Activated naive CD4-positive, alpha-beta T cell treated with anti-CD3 and anti-CD28 coated beads for 36 hours (primary cell): ENCODE results near the gene GTF2A1. TPM values are rescaled to one million over a fixed set of nuclear protein-coding genes. Genes with fewer than 3 reads are reported as not detected.

Source experiments
- CTCF ChIA-PET: fragments of 350-600 bp; sonication (Branson Sonifier 250); formaldehyde crosslinking; loops from one replicate; lab custom pipeline; 2021; ENCODE audit warnings: antibody characterized with exemption; lab: Charles Lee
- DNase-seq: peaks from one replicate; pipeline ENCODE4 v3.0.0-alpha.2; 2020
- H3K27ac Mint-ChIP-seq: one replicate; pipeline ENCODE4 v1.8.0; 2021; ENCODE audit warnings: mild to moderate bottlenecking, mixed read lengths
- H3K27me3 Mint-ChIP-seq: one replicate; pipeline ENCODE4 v1.8.0; 2021; ENCODE audit warnings: low read depth, mixed read lengths
- H3K36me3 Mint-ChIP-seq: one replicate; pipeline ENCODE4 v1.8.0; 2021; ENCODE audit warnings: low read depth, mixed read lengths
- H3K4me1 Mint-ChIP-seq: one replicate; pipeline ENCODE4 v1.8.0; 2021; ENCODE audit warnings: low read depth, mixed read lengths
- H3K4me3 Mint-ChIP-seq: one replicate; pipeline ENCODE4 v1.8.0; 2021; ENCODE audit warnings: mild to moderate bottlenecking, moderate library complexity, mixed read lengths
- H3K9me3 Mint-ChIP-seq: one replicate; pipeline ENCODE4 v1.8.0; 2021; ENCODE audit warnings: mixed read lengths
- intact Hi-C: fragments of 100-400 bp; cut with micrococcal nuclease; formaldehyde crosslinking; loops from one replicate; pipeline ENCODE4 v1.15.1; 2023
- total RNA-seq, 2 experiments: library from RNA; stranded (reverse); gene quantifications; one replicate each; pipeline ENCODE4 v1.2.3, GENCODE V29; 2021

Gene GTF2A1
- total RNA-seq, 2 experiments from 2014 or later: 38.3 to 42.9 TPM

GRCh38 chr14:81199084-81199483 is 21.7 kb downstream of the GTF2A1 start:
- Mint-ChIP-seq H3K4me1 (peaks cover 31% of the 10 kb centered on the region), H3K36me3 (peaks cover 48% of the 10 kb centered on the region), H3K27ac (no peak overlapping the region), H3K9me3 (no peaks in the 10 kb centered on the region), H3K27me3 (no peaks in the 10 kb centered on the region), H3K4me3 (no peak overlapping the region)
- DNase-seq: no peak
- intact Hi-C loops: no loop called here
- CTCF ChIA-PET: no interaction called here

- Mint-ChIP-seq H3K4me1 (peaks cover 32% of the 10 kb centered on the region), H3K27me3 (no peaks in the 10 kb centered on the region), H3K4me3 (no peak overlapping the region), H3K36me3 (peaks cover 45% of the 10 kb centered on the region), H3K27ac (no peak overlapping the region), H3K9me3 (no peaks in the 10 kb centered on the region)
- intact Hi-C loops: no loop called here
- DNase-seq: no peak
- CTCF ChIA-PET: no interaction called here
Measured at GRCh38 chr14:81198651-81199050, 22.1 kb downstream of the GTF2A1 start.

DNA sequence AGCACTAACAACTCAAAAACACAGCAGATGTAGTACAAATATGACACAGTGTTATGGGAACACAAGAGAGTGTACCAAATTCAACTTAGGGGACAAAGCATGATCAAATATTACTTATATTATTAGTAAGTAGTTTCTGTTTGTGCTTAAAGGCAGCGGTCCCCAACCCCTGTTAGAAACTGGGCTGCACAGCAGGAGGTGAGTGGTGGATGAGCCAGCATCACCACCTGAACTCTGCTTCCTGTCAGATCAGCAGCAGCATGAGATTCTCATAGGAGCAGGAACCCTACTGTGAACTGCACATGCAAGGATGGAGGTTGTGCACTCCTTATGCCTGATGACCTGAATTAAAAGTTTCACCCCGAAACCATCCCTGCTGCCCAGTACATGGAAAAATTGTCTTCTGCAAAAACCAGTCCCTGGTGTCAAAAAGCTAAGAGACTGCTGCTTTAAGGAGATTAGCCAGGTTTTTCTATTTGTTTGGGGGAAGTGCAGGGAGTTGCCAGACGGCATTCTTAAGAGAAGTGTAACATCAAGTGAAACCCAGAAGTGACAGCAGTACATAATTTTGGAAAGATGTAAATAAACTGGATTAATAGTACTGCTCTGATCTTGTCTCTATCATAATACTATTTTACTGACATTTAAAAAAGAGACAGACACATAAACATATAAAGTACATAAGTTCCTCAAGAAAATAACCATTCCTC is 26.7 kb downstream of the GTF2A1 start:
- H3K4me1 Mint-ChIP-seq: peaks cover 42% of the 10 kb centered on the region
- intact Hi-C loops: no loop called here
- H3K36me3 Mint-ChIP-seq: peaks cover 42% of the 10 kb centered on the region
- H3K27ac Mint-ChIP-seq: peak overlapping the region; percentile 20
- peak; percentile 63 for DNase-seq
- CTCF ChIA-PET: interaction anchor here (0.8 to 1.5 kb wide), 4 partner anchors 9 to 25 kb away, joined by 3 to 5 read pairs (median 3); no protein-coding TSS in a partner anchor
- no peaks in the 10 kb centered on the region for H3K27me3 Mint-ChIP-seq
- no peak overlapping the region for H3K4me3 Mint-ChIP-seq
- H3K9me3 Mint-ChIP-seq: no peaks in the 10 kb centered on the region

- intact Hi-C loops: loop anchor here (1.0 kb wide), 3 partner anchors 8 to 27 kb away; no protein-coding TSS in a partner anchor
- CTCF ChIA-PET: interaction anchor here (0.9 to 1.0 kb wide), 2 partner anchors 230 to 261 kb away, joined by 3 to 4 read pairs; no protein-coding TSS in a partner anchor
- H3K4me1 Mint-ChIP-seq: peaks cover 51% of the 10 kb centered on the region
- peak overlapping the region; percentile 59 for H3K4me3 Mint-ChIP-seq
- H3K27ac Mint-ChIP-seq: peak overlapping the region; percentile 87
- no peaks in the 10 kb centered on the region for H3K9me3 Mint-ChIP-seq
- DNase-seq: peak; percentile 54
- H3K27me3 Mint-ChIP-seq: no peaks in the 10 kb centered on the region
- H3K36me3 Mint-ChIP-seq: peaks cover 47% of the 10 kb centered on the region
Measured at GRCh38 chr14:81192594-81192993, 28.2 kb downstream of the GTF2A1 start.

DNA sequence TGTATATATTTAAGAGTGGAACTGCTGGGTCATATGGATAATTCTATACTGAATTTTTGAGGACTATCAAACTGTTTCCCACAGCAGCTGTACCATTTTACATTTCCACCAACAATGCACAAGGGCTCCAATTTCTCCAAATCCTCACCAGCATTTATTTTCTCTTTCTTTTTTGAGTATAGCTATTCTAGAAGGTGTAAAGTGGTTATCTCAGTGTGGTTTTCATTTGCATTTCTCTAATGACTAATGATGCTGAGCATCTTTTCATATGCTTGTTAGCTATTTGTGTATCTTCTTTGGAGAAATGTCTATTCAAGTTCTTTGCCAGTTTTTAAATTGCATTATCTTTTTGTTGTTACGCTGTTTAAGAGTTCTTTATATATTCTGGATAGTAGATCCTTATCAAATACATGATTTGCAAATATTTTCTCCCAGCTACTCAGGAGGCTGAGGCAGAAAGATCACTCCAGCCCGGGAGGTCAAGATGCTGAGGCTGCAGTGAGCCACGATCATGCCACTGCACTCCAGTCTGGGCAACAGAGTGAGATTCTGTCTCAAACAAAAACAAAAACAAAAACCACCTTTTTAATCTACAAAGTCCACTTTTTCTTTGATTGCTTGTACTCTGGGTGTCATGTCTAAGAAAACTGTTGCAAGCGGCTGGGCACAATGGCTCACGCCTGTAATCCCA is 32.8 kb downstream of the GTF2A1 start:
- Mint-ChIP-seq H3K4me1 (peaks cover 39% of the 10 kb centered on the region), H3K9me3 (no peaks in the 10 kb centered on the region), H3K27me3 (no peaks in the 10 kb centered on the region), H3K27ac (no peak overlapping the region), H3K36me3 (peaks cover 36% of the 10 kb centered on the region), H3K4me3 (no peak overlapping the region)
- CTCF ChIA-PET: interaction anchor here (1.1 to 1.3 kb wide), 2 partner anchors 31 to 33 kb away, joined by 3 to 6 read pairs; partner anchors contain the start of gene GTF2A1
- no peak for DNase-seq
- intact Hi-C loops: no loop called here

GRCh38 chr14:81179631-81180030 is 41.1 kb downstream of the GTF2A1 start:
- CTCF ChIA-PET: interaction anchor here (0.7 to 1.7 kb wide), 4 partner anchors 8 to 14 kb away, joined by 3 to 5 read pairs (median 4); no protein-coding TSS in a partner anchor
- Mint-ChIP-seq H3K36me3 (peaks cover 31% of the 10 kb centered on the region), H3K27me3 (no peaks in the 10 kb centered on the region), H3K4me1 (peaks cover 11% of the 10 kb centered on the region), H3K4me3 (no peak overlapping the region), H3K9me3 (no peaks in the 10 kb centered on the region), H3K27ac (no peak overlapping the region)
- intact Hi-C loops: no loop called here
- DNase-seq: no peak

GRCh38 chr14:81178063-81178462 is 42.7 kb downstream of the GTF2A1 start:
- H3K9me3 Mint-ChIP-seq: no peaks in the 10 kb centered on the region
- H3K27ac Mint-ChIP-seq: no peak overlapping the region
- H3K4me3 Mint-ChIP-seq: no peak overlapping the region
- H3K27me3 Mint-ChIP-seq: no peaks in the 10 kb centered on the region
- peaks cover 9% of the 10 kb centered on the region for H3K4me1 Mint-ChIP-seq
- H3K36me3 Mint-ChIP-seq: peaks cover 21% of the 10 kb centered on the region
- CTCF ChIA-PET: interaction anchor here (1.7 kb wide), 1 partner anchor 13 kb away, joined by 5 read pairs; no protein-coding TSS in a partner anchor
- intact Hi-C loops: no loop called here
- DNase-seq: no peak

DNA sequence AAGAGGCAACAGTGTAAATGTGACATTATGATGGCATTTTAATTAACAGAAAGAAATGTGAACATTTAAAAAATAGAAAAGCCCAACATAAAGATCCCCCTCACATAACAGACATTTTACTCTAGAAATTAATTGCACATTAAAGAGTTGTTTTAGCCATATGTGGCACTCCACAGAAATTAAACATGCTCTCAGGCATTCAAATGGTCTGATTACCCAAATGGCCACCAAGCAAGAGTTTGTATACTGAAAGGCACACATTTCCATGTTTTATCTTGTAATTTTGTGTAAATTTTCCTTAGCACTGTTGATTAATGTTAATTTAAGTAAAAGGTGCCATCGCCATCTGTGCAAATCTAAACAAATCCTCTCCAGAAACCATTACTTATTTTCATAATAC is 43.5 kb downstream of the GTF2A1 start:
- Mint-ChIP-seq H3K9me3 (no peaks in the 10 kb centered on the region), H3K27me3 (no peaks in the 10 kb centered on the region), H3K36me3 (peaks cover 16% of the 10 kb centered on the region), H3K27ac (no peak overlapping the region), H3K4me1 (peaks cover 4% of the 10 kb centered on the region), H3K4me3 (no peak overlapping the region)
- DNase-seq: no peak
- intact Hi-C loops: no loop called here
- CTCF ChIA-PET: interaction anchor here (1.0 kb wide), 1 partner anchor 181 kb away, joined by 4 read pairs; no protein-coding TSS in a partner anchor

GRCh38 chr14:81176241-81176640 is 44.5 kb downstream of the GTF2A1 start:
- Mint-ChIP-seq H3K4me1 (peaks cover 3% of the 10 kb centered on the region), H3K4me3 (no peak overlapping the region), H3K27ac (no peak overlapping the region), H3K27me3 (no peaks in the 10 kb centered on the region), H3K36me3 (peaks cover 9% of the 10 kb centered on the region), H3K9me3 (no peaks in the 10 kb centered on the region)
- no peak for DNase-seq
- intact Hi-C loops: no loop called here
- CTCF ChIA-PET: interaction anchor here (1.0 kb wide), 1 partner anchor 180 kb away, joined by 4 read pairs; no protein-coding TSS in a partner anchor

DNA sequence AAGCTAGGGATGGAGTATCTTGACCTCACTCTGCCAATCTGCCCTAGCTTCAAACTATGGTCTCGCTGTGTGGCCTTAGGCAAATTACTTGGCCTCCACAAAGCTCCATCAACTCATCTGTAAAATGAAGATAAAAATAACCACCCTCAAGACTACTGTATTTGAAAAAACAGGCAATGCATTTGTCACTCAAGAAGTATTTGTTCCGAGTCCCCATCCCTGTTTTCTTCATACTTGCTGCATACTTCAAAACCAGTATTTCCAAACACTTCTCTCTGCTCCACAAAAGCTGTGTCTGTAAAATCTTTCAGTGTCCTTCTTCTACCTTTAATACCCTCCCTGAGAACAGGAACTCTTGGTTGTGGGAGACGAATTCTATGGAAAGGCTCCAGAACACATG is 47.9 kb downstream of the GTF2A1 start:
- no peak overlapping the region for H3K4me3 Mint-ChIP-seq
- no peak overlapping the region for H3K27ac Mint-ChIP-seq
- DNase-seq: no peak
- H3K4me1 Mint-ChIP-seq: peaks cover 12% of the 10 kb centered on the region
- CTCF ChIA-PET: interaction anchor here (0.6 to 4.0 kb wide), 4 partner anchors 13 to 298 kb away, joined by 3 to 28 read pairs (median 6); no protein-coding TSS in a partner anchor
- H3K27me3 Mint-ChIP-seq: no peaks in the 10 kb centered on the region
- no peaks in the 10 kb centered on the region for H3K9me3 Mint-ChIP-seq
- intact Hi-C loops: loop anchor here (5.0 kb wide), 1 partner anchor 586 kb away; no protein-coding TSS in a partner anchor
- H3K36me3 Mint-ChIP-seq: no peaks in the 10 kb centered on the region

DNA sequence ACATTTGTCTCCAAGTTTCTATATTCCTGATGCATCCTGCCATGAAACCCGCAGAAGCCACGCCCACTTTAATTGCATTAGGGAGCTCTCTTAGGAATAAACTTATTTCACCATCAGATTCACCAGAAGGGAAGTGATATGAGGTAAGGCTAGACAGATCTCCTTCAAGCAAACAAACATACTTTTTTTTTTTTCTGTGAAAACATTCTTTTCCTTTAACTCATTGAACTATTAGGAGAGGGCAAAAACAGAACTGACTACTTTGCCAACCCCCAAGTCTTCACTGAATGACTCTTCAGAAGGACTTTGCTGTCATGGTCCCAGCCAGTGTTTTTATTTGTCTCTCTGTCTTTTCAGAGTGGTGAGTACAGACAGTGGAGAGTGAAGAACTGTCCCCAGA is 48.4 kb downstream of the GTF2A1 start:
- Mint-ChIP-seq H3K4me1 (peaks cover 12% of the 10 kb centered on the region), H3K27ac (no peak overlapping the region), H3K4me3 (no peak overlapping the region), H3K27me3 (no peaks in the 10 kb centered on the region), H3K9me3 (no peaks in the 10 kb centered on the region), H3K36me3 (no peaks in the 10 kb centered on the region)
- CTCF ChIA-PET: interaction anchor here (0.6 to 4.0 kb wide), 6 partner anchors 13 to 298 kb away, joined by 3 to 28 read pairs (median 6); partner anchors contain the start of gene TSHR
- intact Hi-C loops: loop anchor here (5.0 kb wide), 1 partner anchor 585 kb away; no protein-coding TSS in a partner anchor
- no peak for DNase-seq

GRCh38 chr14:81170829-81171195 is 49.9 kb downstream of the GTF2A1 start:
- Mint-ChIP-seq H3K27me3 (no peaks in the 10 kb centered on the region), H3K4me3 (peak overlapping the region; percentile 85), H3K36me3 (no peaks in the 10 kb centered on the region), H3K4me1 (peaks cover 12% of the 10 kb centered on the region), H3K9me3 (no peaks in the 10 kb centered on the region), H3K27ac (peak overlapping the region; percentile 93)
- CTCF ChIA-PET: interaction anchor here (0.8 to 4.0 kb wide), 20 partner anchors 9 to 294 kb away, joined by 3 to 28 read pairs (median 4); partner anchors contain the start of gene TSHR
- no peak for DNase-seq
- intact Hi-C loops: loop anchor here (1.0 to 5.0 kb wide), 10 partner anchors 18 to 584 kb away; no protein-coding TSS in a partner anchor
